Bronchial epithelial cell (primary cell): ENCODE data around the gene HS1BP3. TPM values are rescaled to one million over a fixed set of nuclear protein-coding genes. Genes with fewer than 3 reads are reported as not detected.

ENCODE experiments used
- DNase-seq: peaks from one replicate; pipeline ENCODE4 v3.0.0-alpha.2; 2010; ENCODE audit warnings: low read depth
- FAIRE-seq: peaks from 2 replicates; lab custom pipeline; 2011; peaks lifted over from hg19 to GRCh38; lab: Jason Lieb, UNC
- H3K27me3 ChIP-seq: 2 replicates; pipeline ENCODE4 v1.5.1; 2011; ENCODE audit warnings: low read length; ENCODE audit not compliant: control insufficient read depth, insufficient read depth
- H3K36me3 ChIP-seq: 2 replicates; pipeline ENCODE4 v1.5.1; 2011; ENCODE audit warnings: low read length; ENCODE audit not compliant: control insufficient read depth, insufficient read depth
- H3K4me3 ChIP-seq: 2 replicates; pipeline ENCODE4 v1.5.1; 2011; ENCODE audit warnings: mild to moderate bottlenecking, low read depth, low read length, control low read depth
- CTCF ChIP-seq: IDR thresholded peaks from 2 replicates; pipeline ENCODE4 v1.5.1; 2011; ENCODE audit warnings: mild to moderate bottlenecking, moderate library complexity, low read length, control low read depth, inconsistent platforms; ENCODE audit not compliant: insufficient read depth, severe bottlenecking
- total RNA-seq: library from RNA; depleted of rRNA; stranded (reverse); fragments of >200 nt; gene quantifications from 2 replicates; pipeline ENCODE4 v1.2.1, GENCODE V29; 2014

The HS1BP3 gene
- total RNA-seq, 1 donor from 2014 or later = 27.6 TPM

GRCh38 chr2:20626392-20626697 lies 24.6 kb downstream of the HS1BP3 start:
- Histone ChIP-seq H3K27me3 (no peaks in the 10 kb centered on the region), H3K4me3 (no peak overlapping the region), H3K36me3 (peaks cover 11% of the 10 kb centered on the region)
- no peak for DNase-seq
- TF ChIP-seq CTCF = no peak
- FAIRE-seq = no peak

GRCh38 chr2:20625491-20626391 lies 25.2 kb downstream of the HS1BP3 start:
- no peak for TF ChIP-seq CTCF
- peak; percentile 47 for FAIRE-seq
- Histone ChIP-seq H3K27me3 (no peaks in the 10 kb centered on the region), H3K4me3 (no peak overlapping the region), H3K36me3 (peaks cover 9% of the 10 kb centered on the region)
- DNase-seq = no peak

GRCh38 chr2:20624884-20625485 lies 25.9 kb downstream of the HS1BP3 start:
- H3K4me3 ChIP-seq = no peak overlapping the region
- no peaks in the 10 kb centered on the region for H3K27me3 ChIP-seq
- TF ChIP-seq CTCF = no peak
- no peak for DNase-seq
- no peak for FAIRE-seq
- H3K36me3 ChIP-seq = peaks cover 7% of the 10 kb centered on the region

GRCh38 chr2:20624156-20624883 lies 26.6 kb downstream of the HS1BP3 start:
- peaks cover 7% of the 10 kb centered on the region for H3K36me3 ChIP-seq
- no peak overlapping the region for H3K4me3 ChIP-seq
- H3K27me3 ChIP-seq = no peaks in the 10 kb centered on the region
- no peak for TF ChIP-seq CTCF
- no peak for FAIRE-seq
- no peak for DNase-seq

GRCh38 chr2:20623741-20624155 lies 27.1 kb downstream of the HS1BP3 start:
- no peak for FAIRE-seq
- Histone ChIP-seq H3K4me3 (no peak overlapping the region), H3K36me3 (peaks cover 7% of the 10 kb centered on the region), H3K27me3 (no peaks in the 10 kb centered on the region)
- TF ChIP-seq CTCF = no peak
- no peak for DNase-seq
